Activated CD4-positive, alpha-beta T cell treated with anti-CD3 and anti-CD28 coated beads for 4 hours (primary cell): ENCODE data around the gene DHX8.
A peak's percentile ranks its signal among the peaks of the same experiment; 100 is the strongest.

Source experiments
- DNase-seq, 2 donors: peaks; one replicate each; pipeline ENCODE4 v3.0.0-alpha.2; 2020

The DHX8 gene

DNA sequence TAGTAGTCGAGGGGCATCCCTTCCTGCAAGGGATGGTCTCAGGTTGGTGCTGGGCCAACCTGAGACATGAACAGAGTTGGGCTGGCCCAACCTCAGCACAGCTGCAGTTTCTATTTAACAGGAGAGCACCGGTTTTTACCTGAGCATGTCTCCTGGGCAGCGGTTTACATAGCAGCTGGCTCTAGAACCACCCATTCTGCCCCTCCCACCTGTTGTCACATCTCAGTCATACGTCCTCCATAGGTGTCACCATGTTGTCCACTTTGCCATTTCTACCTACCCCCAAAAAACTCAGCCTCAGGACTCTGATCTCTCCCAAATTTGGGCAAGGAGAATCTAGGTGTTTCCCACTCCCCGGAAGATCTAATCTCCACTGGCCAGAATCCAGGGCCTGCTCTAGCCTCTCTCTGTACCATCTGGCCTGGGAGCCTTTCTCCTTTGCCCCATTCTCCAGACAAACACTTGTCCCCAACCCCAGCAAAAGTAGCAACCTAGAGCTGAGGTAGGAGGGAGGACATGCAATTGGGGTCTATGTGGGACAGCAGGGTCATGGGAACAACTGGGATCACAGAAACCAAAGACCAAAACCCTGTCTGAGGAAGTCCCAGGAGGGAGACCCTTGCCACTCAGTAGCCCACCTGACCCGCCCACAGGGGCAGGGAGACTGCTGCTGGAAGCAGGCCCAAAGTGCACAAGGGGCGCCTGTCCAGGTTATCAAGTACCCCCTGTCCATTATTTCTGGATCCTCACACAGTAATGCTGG is 43.3 kb downstream of the DHX8 start:
- DNase-seq: no peak

DNA sequence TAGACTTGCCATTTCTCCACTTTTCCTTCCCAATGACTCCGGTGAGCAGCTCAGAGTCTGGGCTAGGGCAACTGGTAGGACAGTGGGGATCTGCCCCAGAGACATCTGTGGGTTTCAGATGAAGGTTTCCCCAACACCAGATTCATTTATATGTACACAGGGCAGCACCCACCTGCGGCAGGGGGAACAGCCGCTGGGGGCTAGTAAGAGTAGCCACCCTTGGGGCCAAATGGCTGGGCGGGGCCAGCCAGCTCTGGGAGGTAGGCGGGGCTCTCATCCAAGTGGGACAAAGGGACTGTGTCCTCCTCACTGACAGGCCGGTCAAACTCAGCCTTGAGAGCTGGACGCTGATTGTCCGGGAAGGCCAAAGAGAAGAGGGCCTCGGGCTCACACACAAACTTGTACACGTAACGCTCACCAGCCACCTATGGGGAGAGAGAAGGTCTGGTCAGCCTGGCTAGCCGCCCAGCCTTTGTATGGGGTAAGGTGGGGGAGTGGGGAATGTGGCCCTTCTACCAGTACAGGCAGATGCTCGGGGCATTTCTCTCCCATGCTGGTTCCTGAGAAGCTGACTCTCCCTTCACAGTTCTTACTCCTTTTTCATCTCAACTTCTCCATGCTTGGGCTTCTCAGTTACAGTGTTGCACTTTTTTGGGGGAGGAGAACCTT is 44.7 kb downstream of the DHX8 start:
- no peak for DNase-seq

DNA sequence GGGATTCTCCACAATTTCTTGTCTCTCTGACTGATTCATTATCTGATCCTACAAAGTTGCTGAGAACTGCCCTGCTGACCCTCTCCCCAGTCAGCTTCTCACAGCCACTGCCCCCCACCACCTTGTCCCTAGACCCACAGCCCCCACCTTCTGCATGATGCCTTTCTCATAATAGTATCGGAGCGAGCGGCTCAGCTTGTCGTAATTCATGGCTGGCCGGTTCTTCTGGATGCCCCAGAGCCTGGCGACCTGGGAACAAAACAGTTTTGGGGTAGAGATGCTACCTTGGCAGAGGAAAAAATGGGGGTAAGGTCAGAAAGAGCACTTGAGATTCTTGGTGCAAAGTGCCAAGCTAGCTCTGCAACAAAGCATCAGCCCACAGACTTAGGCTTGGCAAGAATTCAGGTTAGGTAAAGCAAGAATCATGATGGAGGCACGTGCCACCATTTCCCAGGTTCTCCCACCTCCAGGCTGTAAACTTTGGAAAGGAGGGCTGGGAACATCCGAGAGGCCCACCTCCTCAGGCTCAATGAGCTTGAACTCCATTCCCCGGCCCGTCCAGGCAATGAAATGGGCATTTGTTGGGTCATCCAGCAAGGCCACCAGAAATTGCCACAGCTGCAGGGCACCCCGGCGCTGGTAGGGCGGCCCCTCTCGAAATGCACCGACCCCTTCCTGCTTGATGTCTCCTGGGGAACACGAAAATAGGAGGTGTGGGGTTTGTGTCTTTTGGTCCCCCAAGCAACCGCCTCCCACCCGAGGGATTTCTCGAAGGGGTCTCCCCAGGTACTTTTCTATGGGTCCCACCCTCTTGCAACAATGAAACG is 45.4 kb downstream of the DHX8 start:
- no peak for DNase-seq

DNA sequence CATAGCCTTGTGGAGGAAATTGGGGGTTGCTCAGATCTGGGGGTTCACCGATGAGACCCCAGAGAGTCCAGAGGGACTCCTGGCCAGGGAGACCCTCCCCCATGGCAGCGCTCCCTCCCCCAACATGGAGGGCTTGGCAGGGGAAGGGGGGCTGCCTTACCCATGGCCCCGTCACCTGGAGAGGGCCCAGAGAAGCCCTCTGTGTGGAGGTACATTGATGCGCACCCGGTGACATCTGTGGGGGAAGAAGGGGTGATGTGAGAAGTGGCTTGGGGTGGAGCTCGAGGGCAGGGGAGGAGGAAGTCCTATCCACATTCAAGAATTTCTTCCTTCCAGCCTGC is 46.1 kb downstream of the DHX8 start:
- DNase-seq: no peak

DNA sequence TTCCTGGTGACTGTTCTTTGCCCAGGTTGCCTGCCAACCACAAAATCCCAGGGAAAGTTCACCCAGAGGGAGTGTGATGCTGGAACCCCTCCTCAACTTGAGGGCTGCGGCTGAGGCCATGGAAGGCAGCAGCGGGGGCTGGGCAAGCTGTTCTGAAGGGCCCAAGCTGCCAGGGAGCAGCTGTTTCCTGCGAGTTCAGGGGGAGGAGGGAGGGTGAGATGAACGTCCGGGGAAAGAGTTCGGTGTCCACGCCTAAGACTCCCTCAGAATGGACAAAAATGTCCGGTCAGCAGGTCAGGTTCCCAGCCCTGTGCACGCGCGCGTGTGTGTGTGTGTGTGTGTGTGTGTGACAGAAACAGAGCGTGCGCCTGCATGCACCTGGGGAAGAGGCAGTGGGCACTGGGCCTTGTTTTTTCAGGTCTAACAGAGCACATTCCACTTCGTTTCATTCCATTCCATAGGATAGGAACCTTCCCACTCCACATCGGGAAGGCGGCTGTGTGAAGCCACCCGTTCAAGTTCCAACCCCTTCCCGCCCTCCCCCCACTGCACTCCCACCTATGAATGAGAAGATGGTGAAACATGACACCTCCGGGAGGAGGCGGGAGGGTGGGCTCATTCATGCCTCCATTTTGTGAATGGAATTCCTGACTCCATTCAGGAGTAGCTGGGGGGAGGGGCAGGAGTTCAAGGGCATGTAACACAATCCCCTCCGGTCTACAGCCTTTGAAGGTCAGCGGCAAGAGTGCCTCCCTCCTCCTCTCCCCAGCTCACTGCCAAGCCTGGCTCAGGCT is 46.7 kb downstream of the DHX8 start:
- no peak for DNase-seq

DNA sequence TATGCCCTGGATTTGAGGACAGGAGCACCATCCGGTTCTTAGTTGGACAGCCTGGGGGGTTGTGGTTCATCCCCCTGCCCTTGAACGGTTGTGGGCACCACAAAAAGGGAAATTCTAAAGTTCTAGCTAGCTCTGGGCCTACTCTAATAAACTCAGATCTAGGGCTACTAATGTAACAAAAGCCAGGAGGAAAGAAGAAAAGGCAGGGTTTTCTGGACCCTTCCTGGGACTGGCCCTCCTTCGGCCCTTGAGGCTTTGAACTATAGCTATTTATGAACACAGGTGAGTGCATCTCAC is 47.3 kb downstream of the DHX8 start:
- no peak for DNase-seq

DNA sequence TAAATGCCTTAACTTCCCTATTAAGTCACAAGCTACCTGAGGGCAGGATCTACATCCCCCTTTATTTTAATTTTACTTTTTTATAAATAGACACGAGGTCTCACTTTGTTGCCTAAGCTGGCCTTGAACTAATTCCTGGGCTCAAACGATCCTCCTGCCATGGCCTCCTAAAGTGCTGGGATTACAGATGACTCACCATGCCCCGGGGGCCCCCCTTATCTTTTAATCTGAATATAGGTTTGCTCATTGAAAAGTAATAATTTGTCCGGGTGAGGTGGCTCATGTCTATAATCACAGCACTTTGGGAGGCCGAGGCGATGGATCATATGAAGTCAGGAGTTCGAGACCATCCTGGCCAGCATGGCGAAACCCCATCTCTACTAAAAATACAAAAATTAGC is 48.2 kb downstream of the DHX8 start:
- DNase-seq: no peak

DNA sequence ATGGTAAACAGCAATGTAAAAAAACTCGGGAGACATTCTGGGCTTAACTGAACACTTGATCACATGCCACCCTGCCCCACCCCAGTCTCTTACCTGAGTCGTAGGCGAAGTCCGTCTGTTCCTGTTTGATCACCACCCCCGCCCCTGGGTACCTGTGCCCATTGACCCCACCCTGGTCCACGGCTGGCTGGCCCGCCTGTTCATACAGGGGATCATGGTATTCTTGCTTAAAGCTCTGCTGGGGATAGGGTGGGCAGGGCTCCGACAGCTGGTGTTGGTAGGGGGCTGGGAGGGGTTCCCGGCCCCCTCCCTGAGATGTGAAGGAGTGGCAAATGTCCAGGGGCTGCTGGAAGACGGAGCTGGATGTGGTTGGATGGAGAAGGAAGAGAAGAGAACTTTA is 48.8 kb downstream of the DHX8 start:
- no peak for DNase-seq

DNA sequence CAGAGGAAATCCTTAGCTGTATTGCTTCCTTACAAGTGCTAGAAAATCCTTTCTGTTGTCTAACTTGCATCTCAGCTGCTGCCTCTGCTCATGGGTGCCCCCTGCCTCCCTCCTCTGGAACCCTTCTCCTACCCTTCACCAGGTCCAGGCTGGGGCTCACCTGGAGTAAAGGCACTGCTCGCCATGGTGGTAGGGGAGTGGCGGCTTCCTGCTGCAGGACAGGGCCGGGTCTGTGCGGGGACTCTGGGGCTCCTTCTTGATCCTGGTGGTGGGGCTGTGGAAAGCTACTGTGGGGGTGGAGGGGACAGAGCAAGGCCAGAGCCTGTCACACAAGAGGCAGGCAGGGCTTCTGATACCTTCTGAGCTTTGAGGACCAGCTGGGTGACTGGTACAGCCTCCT is 49.9 kb downstream of the DHX8 start:
- no peak for DNase-seq

DNA sequence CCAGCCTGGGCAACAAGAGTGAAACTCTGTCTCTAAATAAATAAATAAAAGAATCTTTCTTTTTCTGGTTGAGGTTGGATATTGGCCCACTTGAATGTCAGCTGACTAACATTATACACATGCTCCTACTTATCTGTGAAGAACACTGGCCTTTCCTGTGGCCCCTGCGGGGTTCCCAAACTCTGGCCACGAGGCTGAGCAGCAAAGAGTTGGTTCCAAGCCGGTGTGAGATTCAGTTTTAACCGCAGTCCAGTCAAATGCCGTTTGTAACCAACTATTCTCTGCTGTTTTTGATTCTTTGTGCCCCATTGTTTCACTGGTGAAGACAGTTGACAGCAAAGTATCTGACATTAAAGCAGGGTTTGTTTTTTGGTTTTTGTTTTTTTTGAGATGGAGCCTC is 51.1 kb downstream of the DHX8 start:
- DNase-seq: no peak

DNA sequence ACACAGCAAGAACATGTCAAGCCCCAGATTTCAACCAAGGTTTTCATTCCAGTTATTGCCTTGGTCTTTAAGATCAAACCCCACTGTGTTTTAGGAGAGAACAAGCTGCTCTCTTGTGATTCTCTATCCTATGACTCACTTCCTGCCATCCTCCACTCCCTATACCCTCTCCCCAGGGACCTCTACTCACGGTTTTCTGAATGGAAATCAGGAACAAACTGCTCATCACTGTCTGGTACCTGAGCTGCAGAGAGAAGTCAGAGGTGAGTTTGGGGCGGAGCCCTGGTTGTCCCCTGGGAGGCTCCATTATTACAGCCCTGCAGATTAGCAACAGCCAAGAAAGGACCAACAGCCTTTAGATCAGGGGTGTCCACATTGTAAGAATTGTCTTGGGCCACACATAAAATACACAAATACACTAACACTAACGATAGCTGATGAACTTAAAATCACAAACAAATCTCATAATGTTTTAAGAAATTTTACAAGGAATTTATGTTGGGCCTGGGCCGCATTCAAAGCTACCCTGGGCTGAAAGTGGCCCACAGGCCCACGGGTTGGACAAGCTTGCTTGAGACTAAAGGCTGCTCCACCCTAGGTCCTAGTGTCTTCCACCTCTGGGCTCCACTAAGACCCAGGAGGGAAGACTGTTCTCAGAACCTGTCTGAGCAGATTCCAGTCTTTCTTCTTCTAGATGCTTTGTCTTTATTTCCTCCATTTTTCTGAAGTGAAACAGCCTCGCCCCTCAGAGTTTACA is 52.6 kb downstream of the DHX8 start:
- DNase-seq: no peak

DNA sequence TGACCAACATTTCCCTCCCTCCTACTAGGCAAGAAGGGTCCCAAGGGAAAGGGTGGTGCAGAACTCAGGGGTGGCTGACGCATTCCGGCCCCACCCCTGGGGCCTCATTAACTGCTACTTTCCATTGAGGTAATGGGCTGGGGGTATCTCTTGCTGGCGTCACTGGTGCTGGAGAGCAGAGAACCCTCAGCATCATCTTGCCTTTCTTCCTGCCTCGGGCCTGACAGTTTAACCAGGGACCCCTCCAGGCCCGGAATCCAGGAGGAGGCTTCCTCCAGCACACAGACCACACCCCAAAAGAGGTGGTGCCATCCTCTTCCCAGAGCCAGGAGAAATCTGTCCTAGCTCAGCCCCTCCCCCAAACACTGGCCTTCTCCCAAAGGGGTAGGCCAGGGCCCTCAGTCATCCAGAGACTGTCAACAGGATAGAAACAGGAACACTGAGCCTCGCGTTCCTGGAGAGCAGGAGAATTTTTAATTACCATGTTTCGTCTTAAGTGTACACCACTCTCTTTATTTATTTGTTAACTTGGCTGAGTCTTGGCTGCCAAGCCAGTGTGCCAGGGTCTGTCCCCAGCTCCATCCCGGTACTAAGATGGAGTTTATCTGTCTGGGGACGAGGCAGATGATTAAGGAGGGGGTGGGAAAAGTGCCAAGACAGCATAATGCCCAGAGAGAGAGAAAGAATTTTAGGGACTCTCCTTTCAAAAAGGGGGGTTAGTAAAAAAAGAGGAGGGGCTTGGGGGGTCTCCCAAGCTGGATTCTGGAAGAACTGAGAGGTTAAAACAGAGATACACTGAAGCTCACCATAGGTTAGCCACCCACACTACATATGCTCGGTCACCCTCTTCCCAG is 57.3 kb downstream of the DHX8 start:
- no peak for DNase-seq

DNA sequence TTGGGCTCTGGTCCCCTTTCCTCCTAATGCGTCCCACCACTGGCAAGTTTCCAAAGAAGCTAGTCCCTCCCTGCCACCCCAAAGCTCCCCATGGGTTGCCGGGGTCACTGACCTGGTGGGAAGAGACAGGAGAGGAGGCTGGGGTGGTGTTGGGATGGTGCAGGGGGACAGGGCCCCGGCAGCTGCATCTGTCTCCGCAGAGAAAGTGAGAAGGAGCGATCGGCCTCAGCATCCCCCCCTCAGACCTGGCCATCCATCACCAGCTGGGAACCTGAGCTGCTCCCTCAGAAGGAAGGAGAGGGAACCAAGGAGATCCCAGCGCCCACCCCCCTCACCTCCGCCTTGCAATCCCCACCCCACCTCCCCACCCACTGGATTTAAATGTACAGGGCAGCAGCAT is 59.1 kb downstream of the DHX8 start:
- no peak for DNase-seq

DNA sequence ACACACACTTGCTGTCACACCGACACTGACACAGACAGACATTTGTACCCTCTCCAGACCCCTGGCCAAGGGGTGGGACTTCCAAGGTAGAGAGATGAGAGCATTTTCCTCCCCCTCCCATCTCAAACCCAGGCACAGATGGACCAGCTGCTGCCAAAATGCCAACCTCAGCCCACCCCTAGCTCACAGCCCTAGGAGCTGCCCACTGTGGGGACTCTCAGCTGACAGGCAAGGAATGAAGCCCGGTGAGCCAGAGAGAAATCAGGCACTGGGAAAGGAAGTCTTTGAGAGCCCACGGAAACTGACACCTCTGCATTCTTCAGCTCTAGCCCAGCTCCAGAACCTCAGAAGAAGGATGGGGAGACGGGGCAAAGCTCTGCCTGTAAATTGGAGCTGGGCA is 59.5 kb downstream of the DHX8 start:
- DNase-seq: no peak

DNA sequence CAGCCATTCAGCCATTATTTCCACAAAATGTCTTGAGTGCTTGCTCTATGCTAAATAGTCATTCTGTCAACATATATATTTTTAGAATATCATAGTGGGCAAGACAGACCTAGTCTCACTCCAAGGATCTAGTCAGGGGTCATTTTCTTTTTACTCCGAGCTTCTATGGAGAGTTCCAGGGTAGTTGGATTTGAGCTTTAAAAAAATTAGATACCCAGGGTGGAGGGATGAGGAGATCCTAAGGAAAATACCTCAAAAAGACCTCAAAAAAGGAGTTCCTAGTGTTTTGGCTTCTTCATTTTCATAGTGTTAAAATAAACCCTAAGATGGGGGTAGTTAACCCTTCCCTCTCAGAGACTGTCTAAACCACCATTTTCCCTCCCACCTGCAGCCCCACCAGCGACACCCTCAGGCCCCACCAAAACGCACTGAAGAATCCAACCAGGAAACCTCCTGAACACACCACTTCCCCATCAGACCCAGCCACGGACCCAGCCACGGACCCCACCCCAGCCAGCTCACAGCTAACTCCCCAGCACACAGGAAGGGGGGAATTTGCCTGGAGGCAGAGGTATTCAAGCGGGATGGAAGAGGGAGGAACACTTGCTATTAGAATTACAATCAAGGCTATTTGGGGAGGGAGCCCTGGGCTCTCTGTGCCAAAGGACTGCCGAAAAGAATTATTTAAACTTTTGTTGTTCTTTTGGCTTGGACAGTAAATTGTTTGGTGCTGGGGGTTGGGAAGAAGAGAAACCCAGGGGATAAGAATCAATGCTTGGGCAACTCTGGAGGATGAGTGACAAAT is 60.2 kb downstream of the DHX8 start:
- no peak for DNase-seq

DNA sequence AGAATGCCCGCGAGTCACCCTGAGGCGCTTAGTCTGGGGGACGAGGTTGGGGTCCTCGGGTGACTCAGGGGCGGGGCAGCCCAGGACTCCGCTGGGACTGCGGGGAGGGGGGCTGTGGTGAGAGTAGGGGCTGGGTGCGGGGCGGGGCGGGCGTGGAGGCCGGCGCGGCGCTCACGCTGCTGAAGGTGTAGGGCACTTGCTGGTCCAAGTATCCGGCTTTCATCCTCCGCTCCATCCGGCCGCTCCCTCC is 61.5 kb downstream of the DHX8 start:
- peak; percentile 11 to 14 for DNase-seq

DNA sequence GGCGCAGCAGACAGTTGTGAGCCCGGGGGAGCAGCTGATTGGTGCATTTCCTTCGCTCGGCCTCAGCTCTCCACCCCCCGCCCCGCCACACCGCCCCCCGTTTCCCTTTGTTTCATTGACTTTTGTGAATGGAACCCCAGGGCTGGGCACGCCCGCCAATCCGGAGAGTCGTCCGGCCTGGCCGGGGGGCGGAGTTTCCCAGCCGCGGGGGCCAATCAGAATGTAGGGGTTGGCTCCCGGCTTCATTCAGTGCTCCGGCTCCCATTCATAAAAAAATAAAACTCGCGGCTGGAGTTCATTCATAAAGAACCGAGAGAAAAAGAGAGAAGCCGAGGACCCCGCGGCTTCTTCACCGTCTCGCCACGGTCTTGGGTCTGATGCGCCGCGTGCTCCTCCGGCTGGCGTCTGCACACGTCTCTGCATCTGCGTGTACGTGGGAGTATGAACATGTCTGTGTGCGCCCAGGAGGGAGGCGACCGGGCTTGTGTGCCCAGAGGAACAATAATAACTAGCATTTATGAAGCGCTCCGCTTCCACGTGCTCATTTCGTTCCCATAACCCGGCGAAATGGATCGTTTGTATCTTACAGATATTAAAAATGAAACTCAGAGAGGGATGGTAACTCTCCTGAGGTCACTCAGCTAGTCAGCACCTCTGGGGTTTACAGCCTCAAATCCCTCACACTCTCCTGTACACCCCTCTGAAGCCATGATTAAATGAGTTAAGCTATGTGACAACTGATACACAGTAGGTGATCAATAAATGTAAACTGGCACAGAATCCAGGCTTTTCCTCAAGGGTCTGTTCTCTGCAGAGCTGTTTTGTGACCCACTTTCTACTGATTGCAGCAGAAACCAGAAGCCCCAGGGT is 62.8 kb downstream of the DHX8 start, which contains the start of gene ETV4:
ETV4 (minus strand) TSS at position 22 of the 870 bp plus-strand sequence. CDS start 723 bp downstream, outside the sequence.
- DNase-seq: peak; percentile 84 to 85

DNA sequence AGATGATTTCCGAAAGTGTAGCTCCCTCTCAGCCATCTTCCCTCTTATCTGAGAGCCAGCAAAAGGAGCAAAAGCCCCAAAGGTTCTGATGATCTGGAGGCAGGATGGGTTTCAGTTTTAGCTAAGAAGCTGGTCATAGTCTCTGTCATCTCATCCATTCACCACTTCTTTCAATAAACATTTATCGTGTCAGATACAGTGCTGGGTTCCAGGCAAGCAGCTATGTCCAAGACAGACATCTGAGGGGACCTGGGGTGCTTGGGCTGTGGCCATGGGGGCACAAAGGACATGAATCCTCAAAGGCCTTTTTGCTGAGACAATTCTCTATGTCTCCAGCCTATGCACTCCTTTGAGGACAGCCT is 63.4 kb downstream of the DHX8 start:
- no peak for DNase-seq

DNA sequence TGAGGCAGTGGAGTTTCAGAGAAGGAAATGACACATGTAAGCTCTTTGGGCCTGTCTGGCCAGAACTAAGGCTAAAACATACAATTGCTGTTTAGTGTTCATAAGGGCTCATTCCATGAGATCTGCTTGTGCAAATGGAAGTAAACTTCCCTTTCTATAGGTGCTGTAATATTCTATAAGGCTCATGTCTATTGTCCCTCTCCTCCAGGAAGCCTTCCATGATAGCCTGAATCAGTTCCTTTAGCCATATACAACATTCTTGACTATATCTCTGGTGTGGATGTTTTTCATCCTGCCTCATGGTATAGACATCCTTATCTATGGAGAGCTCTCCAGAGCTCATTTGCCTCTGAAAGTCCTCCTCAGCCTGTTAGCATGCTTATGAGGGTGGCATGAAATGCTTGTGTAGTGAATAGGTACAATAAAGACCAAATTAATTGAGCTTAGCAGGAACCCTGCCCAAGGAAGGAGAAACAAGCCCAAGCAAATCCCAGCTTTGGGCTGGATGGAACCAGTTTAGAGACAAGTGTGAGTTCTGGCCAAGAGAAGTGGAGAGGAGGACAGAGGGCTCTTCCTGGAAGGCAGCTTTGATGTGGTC is 64.0 kb downstream of the DHX8 start:
- DNase-seq: no peak
